ENCODE data around the gene MOB1B. TPM values are rescaled to one million over a fixed set of nuclear protein-coding genes. Genes with fewer than 3 reads are reported as not detected.

Gene MOB1B
- 10 to 100 TPM; 13.6 to 19.7 TPM for total RNA-seq

DNA sequence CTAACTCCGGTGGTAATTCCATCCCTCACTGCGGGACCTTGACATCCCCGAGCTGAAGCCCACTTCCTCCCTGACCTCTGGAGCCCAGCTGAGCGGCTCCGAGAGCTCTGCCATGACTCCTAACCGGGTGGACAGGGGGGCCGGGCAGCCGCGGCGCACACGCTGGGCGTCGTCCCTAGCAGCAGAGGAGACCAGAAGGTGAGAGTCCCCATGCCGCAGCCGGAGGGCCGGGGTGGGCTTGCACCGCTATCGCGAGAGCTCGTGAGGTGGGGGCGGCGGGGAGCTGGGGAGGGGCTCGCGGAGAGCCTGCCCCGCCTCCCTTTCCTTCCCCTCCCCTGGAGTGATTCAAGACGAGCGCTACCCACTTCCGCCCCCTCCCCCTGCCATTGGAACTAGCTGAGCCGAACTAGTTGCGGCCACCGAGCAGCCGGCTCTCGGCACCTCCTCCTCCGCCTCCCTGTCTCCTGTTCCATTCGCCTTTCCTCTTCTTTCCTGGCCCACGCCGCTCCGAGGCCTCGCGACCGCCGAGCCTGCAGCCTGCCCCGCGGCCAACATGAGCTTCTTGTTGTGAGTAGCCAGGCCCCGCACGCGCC is at the start of gene MOB1B:
MOB1B (plus strand) TSS at position 386 of the 593 bp plus-strand sequence; CDS start at position 554, 168 bp downstream.
- Histone ChIP-seq H3K27me3 (replicated peaks; ENCODE audit: insufficient read depth) (no peaks in the 10 kb centered on the region), H3K27ac (peak within 1 kb of the TSS; percentile 83 to 89), H3K4me3 (peak within 1 kb of the TSS; percentile 72 to 91), H3K36me3 (no peaks in the 10 kb centered on the region), H3K4me1 (replicated peaks) (no peaks in the 10 kb centered on the region), H3K9me3 (no peaks in the 10 kb centered on the region)
- intact Hi-C loops (cut with DNase I): loop anchor here (10.0 kb wide), 1 partner anchor 93 kb away; the partner anchor contains the start of gene DCK
- under 1% methylated on average over 47 of the region's 47 CpGs for WGBS
- peak; percentile 87 for DNase-seq (ENCODE audit: low spot score)
- TF ChIP-seq, protein P1, sequence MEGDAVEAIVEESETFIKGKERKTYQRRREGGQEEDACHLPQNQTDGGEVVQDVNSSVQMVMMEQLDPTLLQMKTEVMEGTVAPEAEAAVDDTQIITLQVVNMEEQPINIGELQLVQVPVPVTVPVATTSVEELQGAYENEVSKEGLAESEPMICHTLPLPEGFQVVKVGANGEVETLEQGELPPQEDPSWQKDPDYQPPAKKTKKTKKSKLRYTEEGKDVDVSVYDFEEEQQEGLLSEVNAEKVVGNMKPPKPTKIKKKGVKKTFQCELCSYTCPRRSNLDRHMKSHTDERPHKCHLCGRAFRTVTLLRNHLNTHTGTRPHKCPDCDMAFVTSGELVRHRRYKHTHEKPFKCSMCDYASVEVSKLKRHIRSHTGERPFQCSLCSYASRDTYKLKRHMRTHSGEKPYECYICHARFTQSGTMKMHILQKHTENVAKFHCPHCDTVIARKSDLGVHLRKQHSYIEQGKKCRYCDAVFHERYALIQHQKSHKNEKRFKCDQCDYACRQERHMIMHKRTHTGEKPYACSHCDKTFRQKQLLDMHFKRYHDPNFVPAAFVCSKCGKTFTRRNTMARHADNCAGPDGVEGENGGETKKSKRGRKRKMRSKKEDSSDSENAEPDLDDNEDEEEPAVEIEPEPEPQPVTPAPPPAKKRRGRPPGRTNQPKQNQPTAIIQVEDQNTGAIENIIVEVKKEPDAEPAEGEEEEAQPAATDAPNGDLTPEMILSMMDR (IDR thresholded peaks at IDR 0.05): peak in 3 of 4 experiments; percentile 12 to 43 (median 43)
- TF ChIP-seq POLR2A (IDR thresholded peaks at IDR 0.05): peak; percentile 43
- peak; percentile 74 for TF ChIP-seq POLR2AphosphoS5 (IDR thresholded peaks at IDR 0.05)

DNA sequence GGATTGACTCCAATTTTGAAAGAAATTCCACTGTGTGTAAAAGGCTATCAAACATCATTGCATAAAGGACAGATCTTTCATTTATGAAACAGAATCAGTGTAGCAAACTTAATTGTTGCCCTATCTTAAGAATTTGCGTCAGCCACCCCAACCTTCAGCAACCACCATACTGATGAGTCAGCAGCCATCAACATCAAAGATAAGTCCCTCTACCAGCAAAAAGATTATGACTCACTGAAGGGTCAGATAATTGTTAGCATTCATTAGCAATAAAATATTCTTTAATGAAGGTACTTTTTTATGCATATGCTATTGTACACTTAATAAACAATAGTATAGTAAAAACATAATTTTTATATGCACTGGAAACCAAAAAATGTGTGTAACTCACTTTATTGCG is 46.7 kb upstream of the MOB1B start:
- no peaks in the 10 kb centered on the region for H3K36me3 ChIP-seq
- H3K27ac ChIP-seq: no peak overlapping the region
- no peak for DNase-seq (ENCODE audit: low spot score)
- no peaks in the 10 kb centered on the region for H3K27me3 ChIP-seq (replicated peaks; ENCODE audit: insufficient read depth)
- no peaks in the 10 kb centered on the region for H3K4me1 ChIP-seq (replicated peaks)
- no peak overlapping the region for H3K4me3 ChIP-seq
- no peaks in the 10 kb centered on the region for H3K9me3 ChIP-seq
- intact Hi-C loops (cut with DNase I): no loop called here
- TF ChIP-seq POLR2AphosphoS5 (IDR thresholded peaks at IDR 0.05) (no peak), POLR2A (IDR thresholded peaks at IDR 0.05) (no peak)
- TF ChIP-seq, protein P1 (IDR thresholded peaks at IDR 0.05): no peak
- 97% methylated on average over 2 of the region's 2 CpGs for WGBS

DNA sequence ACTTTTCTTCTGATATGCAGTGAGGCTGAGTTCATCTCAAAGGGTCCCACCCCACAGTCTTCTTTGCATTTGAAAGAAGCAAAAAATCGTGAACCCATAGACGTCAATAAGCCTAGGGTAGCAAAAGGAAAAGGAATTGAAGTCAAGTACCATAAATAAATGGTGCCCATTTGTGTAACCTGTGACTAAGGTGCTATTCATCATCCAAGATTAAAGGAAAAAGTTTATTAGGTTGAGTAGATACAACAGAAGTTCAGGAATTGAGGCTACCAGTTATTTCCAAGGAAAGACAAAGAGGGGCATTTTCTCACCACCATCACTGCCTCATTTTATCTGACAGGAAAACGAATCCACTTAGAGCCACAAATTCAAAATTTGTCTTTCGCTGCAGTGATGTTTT is 43.7 kb upstream of the MOB1B start:
- no peaks in the 10 kb centered on the region for H3K9me3 ChIP-seq
- no peaks in the 10 kb centered on the region for H3K4me1 ChIP-seq (replicated peaks)
- no peak for DNase-seq (ENCODE audit: low spot score)
- no peaks in the 10 kb centered on the region for H3K27me3 ChIP-seq (replicated peaks; ENCODE audit: insufficient read depth)
- H3K36me3 ChIP-seq: no peaks in the 10 kb centered on the region
- H3K27ac ChIP-seq: no peak overlapping the region
- H3K4me3 ChIP-seq: no peak overlapping the region
- WGBS: 67% methylated on average over 4 of the region's 4 CpGs
- intact Hi-C loops (cut with DNase I): no loop called here
- TF ChIP-seq POLR2A (IDR thresholded peaks at IDR 0.05): no peak
- TF ChIP-seq, protein P1 (IDR thresholded peaks at IDR 0.05): no peak
- no peak for TF ChIP-seq POLR2AphosphoS5 (IDR thresholded peaks at IDR 0.05)

DNA sequence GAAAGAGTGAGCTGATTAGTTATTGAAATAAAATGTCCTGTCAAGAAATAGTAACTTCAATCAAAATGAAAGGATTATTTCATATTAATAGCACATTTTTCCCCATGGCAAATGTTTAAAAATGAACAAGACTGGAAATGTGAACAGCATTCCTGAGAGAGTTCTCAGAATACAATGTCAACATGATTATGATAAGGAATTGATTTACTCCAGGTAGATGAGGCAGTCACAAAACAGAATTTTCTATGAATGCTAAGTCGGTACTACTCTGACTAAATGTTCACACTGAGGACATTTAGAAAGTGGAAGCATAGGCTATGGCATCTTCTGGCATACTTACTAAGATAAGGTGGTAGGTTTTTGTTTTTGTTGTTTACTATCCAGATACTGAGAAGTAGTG is 43.1 kb upstream of the MOB1B start:
- intact Hi-C loops (cut with DNase I): no loop called here
- TF ChIP-seq, protein P1 (IDR thresholded peaks at IDR 0.05): no peak
- TF ChIP-seq POLR2AphosphoS5 (IDR thresholded peaks at IDR 0.05) (no peak), POLR2A (IDR thresholded peaks at IDR 0.05) (no peak)
- H3K36me3 ChIP-seq: no peaks in the 10 kb centered on the region
- no peak overlapping the region for H3K27ac ChIP-seq
- H3K9me3 ChIP-seq: no peaks in the 10 kb centered on the region
- no peak for DNase-seq (ENCODE audit: low spot score)
- H3K4me1 ChIP-seq (replicated peaks): no peaks in the 10 kb centered on the region
- no peaks in the 10 kb centered on the region for H3K27me3 ChIP-seq (replicated peaks; ENCODE audit: insufficient read depth)
- H3K4me3 ChIP-seq: no peak overlapping the region
- 95% methylated on average over 1 of the region's 1 CpG for WGBS
